HG03280 (cell line): ENCODE measurements around the gene BAIAP3.
"Not testable (repeated sequence)": the region's sequence is repeated elsewhere in the genome, so short reads cannot be mapped to it uniquely, and the experiment has no call there.

Experiments used
- ATAC-seq: cut with Tn5 transposase; IDR thresholded peaks from one replicate; pipeline ENCODE4 v1.9.1; 2021; ENCODE audit warnings: mild to moderate bottlenecking, moderate library complexity; ENCODE audit not compliant: unreplicated experiment

Gene BAIAP3

GRCh38 chr16:1315081-1316032, 18.1 kb upstream of the BAIAP3 start:
- ATAC-seq, result no peak

- ATAC-seq, result no peak
These were observed 17.4 kb upstream of the BAIAP3 start for GRCh38 chr16:1316033-1316405.

GRCh38 chr16:1317479-1318267, 15.8 kb upstream of the BAIAP3 start:
- ATAC-seq, result no peak

- no peak for ATAC-seq
These were observed 15.2 kb upstream of the BAIAP3 start for GRCh38 chr16:1318268-1318545.

GRCh38 chr16:1319041-1319440, 14.4 kb upstream of the BAIAP3 start:
- ATAC-seq, result no peak

GRCh38 chr16:1320097-1320496, 13.3 kb upstream of the BAIAP3 start:
- ATAC-seq, result no peak

- no peak for ATAC-seq
These were observed 12.7 kb upstream of the BAIAP3 start for GRCh38 chr16:1320658-1321240.

- ATAC-seq, result no peak
These were observed 11.0 kb upstream of the BAIAP3 start for GRCh38 chr16:1322407-1322806.

- ATAC-seq, result no peak
These were observed 9.9 kb upstream of the BAIAP3 start for GRCh38 chr16:1323296-1324239.

- no peak for ATAC-seq
These were observed 9.1 kb upstream of the BAIAP3 start for GRCh38 chr16:1324286-1324826.

GRCh38 chr16:1325261-1325660, 8.2 kb upstream of the BAIAP3 start:
- ATAC-seq, result no peak

GRCh38 chr16:1325673-1326371, 7.6 kb upstream of the BAIAP3 start:
- no peak for ATAC-seq

GRCh38 chr16:1326391-1326790, 7.1 kb upstream of the BAIAP3 start:
- ATAC-seq, result no peak

GRCh38 chr16:1326946-1327618, 6.4 kb upstream of the BAIAP3 start:
- no peak for ATAC-seq

GRCh38 chr16:1327619-1327947, 5.9 kb upstream of the BAIAP3 start:
- no peak for ATAC-seq

- ATAC-seq, result not testable (repeated sequence)
These were observed 5.3 kb upstream of the BAIAP3 start for GRCh38 chr16:1328136-1328535.

- ATAC-seq, result not testable (repeated sequence)
These were observed 4.5 kb upstream of the BAIAP3 start for GRCh38 chr16:1328961-1329360.

GRCh38 chr16:1330260-1330914, 3.1 kb upstream of the BAIAP3 start:
- ATAC-seq, result no peak
